K562 (cell line): Measurements from ENCODE around the gene CMTR1. TPM values are rescaled to one million over a fixed set of nuclear protein-coding genes. Genes with fewer than 3 reads are reported as not detected.

Experiments used
- ATAC-seq: fragments of 200-7000 bp; cut with Tn5 transposase; 3 replicates; pipeline ENCODE4 v1.9.1; 2020; ENCODE audit warnings: moderate library complexity
- BruUV-seq: library from RNA; stranded (reverse); fragments of 400-500 nt; replicated peaks from 2 replicates; lab custom pipeline; 2021; lab: Mats Ljungman, UMichigan
- CTCF ChIA-PET: fragments of 300-600 bp; formaldehyde crosslinking; extraction: SDS; loops from one replicate; lab custom pipeline; 2021; ENCODE audit warnings: low intra/inter-chr PET ratio; lab: Yijun Ruan, JAX
- POLR2A ChIA-PET: fragments of 300-600, 350-650 bp; sonication (Branson Sonifier 250); formaldehyde crosslinking; extraction: SDS; loops from one replicate; lab custom pipeline; 2021; ENCODE audit warnings: antibody characterized with exemption, inconsistent platforms; lab: Yijun Ruan, JAX
- DNase-seq, 4 experiments: peaks; one replicate each; pipeline versions ENCODE4 v3.0.0 to v3.0.0-alpha.2; 2011 to 2018; ENCODE audit warnings: low spot score in 3 of 4, mixed read lengths in 3 of 4; ENCODE audit errors: extremely low read depth in 1 of 4
- FAIRE-seq: peaks from 2 replicates; lab custom pipeline; 2011; peaks lifted over from hg19 to GRCh38; lab: Jason Lieb, UNC
- H2AFZ ChIP-seq: 2 replicates; pipeline ENCODE4 v1.6.0; 2011; ENCODE audit warnings: low read depth, low read length, control low read depth, inconsistent platforms
- H3K27ac ChIP-seq: fragments of 200-600 bp; 3 replicates; pipeline ENCODE4 v1.8.0; 2011; ENCODE audit warnings: low read depth, mild to moderate bottlenecking, control low read depth, inconsistent platforms, low read length, moderate library complexity, mixed read lengths; ENCODE audit errors: extremely low read depth
- H3K27me3 ChIP-seq, 2 experiments: fragments of 300-600 bp in 1 of 2; 2 replicates in 1 of 2; 3 replicates in 1 of 2; pipeline versions ENCODE4 v1.6.0 to v1.8.0; 2011; ENCODE audit warnings: inconsistent platforms in 2 of 2, low read length in 2 of 2, mild to moderate bottlenecking in 1 of 2, mixed read lengths in 1 of 2, moderate library complexity in 1 of 2; ENCODE audit not compliant: control insufficient read depth in 2 of 2, insufficient read depth in 2 of 2
- H3K36me3 ChIP-seq: fragments of 300-600 bp; 3 replicates; pipeline ENCODE4 v1.8.0; 2011; ENCODE audit warnings: mild to moderate bottlenecking, low read length, inconsistent platforms; ENCODE audit not compliant: control insufficient read depth, insufficient read depth
- H3K4me1 ChIP-seq, 2 experiments: fragments of 200-600 bp in 1 of 2; replicated peaks in 1 of 2; 2 replicates in 1 of 2; 3 replicates in 1 of 2; pipeline versions ENCODE4 v1.5.1 to v1.8.0; 2011; ENCODE audit warnings: inconsistent platforms in 2 of 2, low read length in 2 of 2, mild to moderate bottlenecking in 1 of 2, mixed read lengths in 1 of 2, moderate library complexity in 1 of 2; ENCODE audit not compliant: control insufficient read depth in 2 of 2, insufficient read depth in 2 of 2
- H3K4me2 ChIP-seq: 2 replicates; pipeline ENCODE4 v1.6.1; 2011; ENCODE audit warnings: low read length, control low read depth, inconsistent platforms, mixed read lengths; ENCODE audit not compliant: insufficient read depth
- H3K4me3 ChIP-seq: fragments of 200-600 bp; sonication (generic), shearing (Covaris generic); 2 replicates; pipeline ENCODE4 v1.5.1; 2016; ENCODE audit warnings: control low read depth, inconsistent platforms
- H3K79me2 ChIP-seq: fragments of 200-600 bp; 3 replicates; pipeline ENCODE4 v1.8.0; 2011; ENCODE audit warnings: low read length, inconsistent platforms; ENCODE audit not compliant: control insufficient read depth, insufficient read depth
- H3K9ac ChIP-seq, 2 experiments: 2 replicates each; pipeline versions ENCODE4 v1.6.0 to v1.6.1; 2011; ENCODE audit warnings: low read depth in 2 of 2, low read length in 2 of 2, control low read depth in 1 of 2, inconsistent platforms in 1 of 2, mild to moderate bottlenecking in 1 of 2, mixed read lengths in 1 of 2; ENCODE audit not compliant: insufficient read depth in 1 of 2
- H3K9me1 ChIP-seq: one replicate; pipeline ENCODE4 v1.6.0; 2011; ENCODE audit warnings: inconsistent platforms, mild to moderate bottlenecking, low read length, moderate library complexity; ENCODE audit not compliant: control insufficient read depth, insufficient read depth
- H3K9me3 ChIP-seq: replicated peaks from 2 replicates; pipeline ENCODE4 v1.5.1; 2011; ENCODE audit warnings: low read depth, low read length, inconsistent platforms; ENCODE audit not compliant: control insufficient read depth, insufficient read depth
- H4K20me1 ChIP-seq: replicated peaks from 2 replicates; pipeline ENCODE4 v1.6.1; 2011; ENCODE audit warnings: low read length, inconsistent platforms, mixed read lengths; ENCODE audit not compliant: control insufficient read depth, insufficient read depth
- ATF4 ChIP-seq: fragments of 450-650 bp; formaldehyde crosslinking; IDR thresholded peaks from 2 replicates; pipeline ENCODE4 v1.4.0; 2022; ENCODE audit warnings: mild to moderate bottlenecking, moderate library complexity
- BDP1 ChIP-seq: IDR thresholded peaks from 3 replicates; pipeline ENCODE4 v1.6.1; 2011; ENCODE audit not compliant: insufficient read length, insufficient read depth
- CAMTA2 ChIP-seq: fragments of 250-450 bp; sonication (Bioruptor Pico); conservative IDR thresholded peaks from 2 replicates; pipeline ENCODE4 v1.5.1; 2022
- CBX3 ChIP-seq, 2 experiments: IDR thresholded peaks; 1 replicate in 1 of 2; 2 replicates in 1 of 2; pipeline ENCODE4 v1.6.1; 2012; ENCODE audit warnings: inconsistent platforms in 2 of 2, low read length in 2 of 2, borderline replicate concordance in 1 of 2, control low read depth in 1 of 2
- GABPB1 ChIP-seq: sonication (generic); formaldehyde crosslinking; IDR thresholded peaks from 2 replicates; pipeline ENCODE4 v1.8.0; 2022; ENCODE audit warnings: mild to moderate bottlenecking, missing genetic modification reagents
- HDAC6 ChIP-seq: IDR thresholded peaks from 2 replicates; pipeline ENCODE4 v1.6.1; 2012; ENCODE audit warnings: low read depth, mild to moderate bottlenecking, control low read depth, inconsistent platforms, low read length, moderate library complexity
- HDGF ChIP-seq: fragments of 450-650 bp; IDR thresholded peaks from 2 replicates; pipeline ENCODE4 v1.6.1; 2016
- KAT8 ChIP-seq: fragments of 450-650 bp; IDR thresholded peaks from 2 replicates; pipeline ENCODE4 v1.6.1; 2016; ENCODE audit warnings: low read depth, mild to moderate bottlenecking
- KLF1 ChIP-seq: fragments of 450-650 bp; IDR thresholded peaks from 2 replicates; pipeline ENCODE4 v1.6.1; 2016; ENCODE audit warnings: missing genetic modification characterization, missing compliant biosample characterization
- L3MBTL2 ChIP-seq: fragments of 450-650 bp; IDR thresholded peaks from 2 replicates; pipeline ENCODE4 v1.6.1; 2016; ENCODE audit warnings: mild to moderate bottlenecking, moderate library complexity
- MED1 ChIP-seq: sonication (generic); formaldehyde crosslinking; IDR thresholded peaks from 2 replicates; pipeline ENCODE4 v1.8.1; 2023; ENCODE audit warnings: missing genetic modification reagents, borderline replicate concordance
- RBM25 ChIP-seq: fragments of 200-400 bp; formaldehyde crosslinking; IDR thresholded peaks from 2 replicates; pipeline ENCODE4 v1.6.1; 2018; ENCODE audit warnings: low read length, low read depth, moderate library complexity; ENCODE audit not compliant: severe bottlenecking
- TEAD2 ChIP-seq: fragments of 450-650 bp; IDR thresholded peaks from 2 replicates; pipeline ENCODE4 v1.6.1; 2016; ENCODE audit warnings: missing genetic modification characterization, control low read depth, missing compliant biosample characterization
- ZBTB17 ChIP-seq: fragments of 450-650 bp; formaldehyde crosslinking; IDR thresholded peaks from 2 replicates; pipeline ENCODE4 v1.4.0; 2020; ENCODE audit warnings: mild to moderate bottlenecking
- ZNF143 ChIP-seq: sonication (generic); formaldehyde crosslinking; IDR thresholded peaks from 2 replicates; pipeline ENCODE4 v1.9.0; 2022; ENCODE audit warnings: mild to moderate bottlenecking, missing genetic modification reagents
- ZNF224 ChIP-seq: sonication (generic); formaldehyde crosslinking; IDR thresholded peaks from 2 replicates; pipeline ENCODE4 v1.8.0; 2022; ENCODE audit warnings: mild to moderate bottlenecking, missing genetic modification reagents
- ZNF354B ChIP-seq: fragments of 250-450 bp; sonication (Bioruptor Pico); IDR thresholded peaks from 2 replicates; pipeline ENCODE4 v1.4.0; 2020
- ZNF507 ChIP-seq: conservative IDR thresholded peaks from 2 replicates; pipeline ENCODE4 v1.6.1; 2017; ENCODE audit warnings: missing genetic modification characterization, missing compliant biosample characterization
- ZNF589 ChIP-seq: fragments of 200-800 bp; sonication (Bioruptor generic); IDR thresholded peaks from 2 replicates; pipeline ENCODE4 v1.6.1; 2016; ENCODE audit warnings: low read depth, missing genetic modification characterization, missing compliant biosample characterization
- in situ Hi-C: fragments of 300-500 bp; cut with MboI; formaldehyde crosslinking; loops from 4 replicates; pipeline ENCODE4 v1.15.0; 2018; ENCODE audit warnings: inconsistent platforms, mixed read lengths
- intact Hi-C: fragments of 100-400 bp; cut with micrococcal nuclease; formaldehyde crosslinking; loops from 2 replicates; pipeline ENCODE4 v1.14.2; 2022
- polyA plus RNA-seq, 8 experiments: library from polyadenylated mRNA; depleted of rRNA in 4 of 8; stranded (reverse) in 5 of 8; unstranded in 3 of 8; fragments of >200 nt; fragmentation: Nextera tagmentation in 2 of 8; fragmentation: Illumina TruSeq in 1 of 8; extraction: Ambion mirVana in 2 of 8; extraction: Trizol in 1 of 8; gene quantifications; 2 replicates each; pipeline versions ENCODE4 v1.2.1 to v1.2.3, GENCODE V29; 2011 to 2014; ENCODE audit warnings: inconsistent platforms in 1 of 8, missing spikeins in 1 of 8
- total RNA-seq, 7 experiments: library from RNA; depleted of rRNA in 6 of 7; stranded (reverse); fragments of >200 nt in 6 of 7; fragmentation: Illumina TruSeq in 2 of 7; extraction: Trizol in 2 of 7; gene quantifications; 2 replicates each; pipeline versions ENCODE4 v1.2.1 to v1.2.3, GENCODE V29; 2011 to 2021; ENCODE audit warnings: low replicate concordance in 1 of 7
- TF ChIP-seq, protein P1 (sequence below): fragments of 450-650 bp; IDR thresholded peaks from 2 replicates; pipeline ENCODE4 v1.6.1; 2017; ENCODE audit warnings: mild to moderate bottlenecking, moderate library complexity
- TF ChIP-seq, protein P2 (sequence below): sonication (generic); formaldehyde crosslinking; IDR thresholded peaks from 2 replicates; pipeline ENCODE4 v1.5.0; 2020; ENCODE audit warnings: missing genetic modification reagents
- TF ChIP-seq, protein P3 (sequence below): sonication (generic); formaldehyde crosslinking; IDR thresholded peaks from 2 replicates; pipeline ENCODE4 v1.8.1; 2023; ENCODE audit warnings: mild to moderate bottlenecking, missing genetic modification reagents

CMTR1 gene
- total and polyA plus RNA-seq, 9 of the 15 experiments (the other 6 are each of a cell fraction or from before 2014, with no cell fraction given): 2.9 to 63.5 (median 49.5) TPM

GRCh38 chr6:37467718-37468117, 34.7 kb downstream of the CMTR1 start:
- Histone ChIP-seq H2AFZ (no peak overlapping the region), H3K27ac (no peak overlapping the region), H3K4me2 (no peak overlapping the region), H3K9ac (no peak overlapping the region), H3K79me2 (no peaks in the 10 kb centered on the region), H3K9me1 (no peaks in the 10 kb centered on the region), H3K4me3 (no peak overlapping the region), H3K27me3 (no peaks in the 10 kb centered on the region), H4K20me1 (0 out of 2 replicates have a peak, but pooled peaks cover 8% of the 10 kb centered on the region), H3K9me3 (no peaks in the 10 kb centered on the region), H3K4me1 (no peaks in the 10 kb centered on the region), H3K36me3 (peaks cover 53% of the 10 kb centered on the region)
- no peak for DNase-seq
- in situ Hi-C loops (no loop called here), intact Hi-C loops (no loop called here)
- CTCF ChIA-PET: no interaction called here
- TF ChIP-seq BDP1 (no peak), ZNF224 (CRISPR knock-in tag) (no peak), L3MBTL2 (no peak), ATF4 (CRISPR knock-in tag) (no peak), CAMTA2 (CRISPR knock-in tag) (no peak), KAT8 (no peak), ZBTB17 (CRISPR knock-in tag) (no peak), GABPB1 (CRISPR knock-in tag) (no peak), ZNF143 (CRISPR knock-in tag) (no peak), MED1 (CRISPR knock-in tag) (no peak), KLF1 (tag) (no peak), RBM25 (peak; percentile 10), CBX3 (IDR thresholded peaks at IDR 0.05; ENCODE audit: borderline replicate concordance in 1 of 2, low read length in 2 of 2) (0 out of 3 replicates have a peak, but pooled peaks of 1 of the 2 experiments have one; percentile 28), TEAD2 (tag) (no peak), ZNF354B (CRISPR knock-in tag) (peak; percentile 96), HDAC6 (no peak), ZNF507 (tag) (peak; percentile 99), HDGF (no peak), ZNF589 (CRISPR knock-in tag) (no peak)
- TF ChIP-seq, protein P1, sequence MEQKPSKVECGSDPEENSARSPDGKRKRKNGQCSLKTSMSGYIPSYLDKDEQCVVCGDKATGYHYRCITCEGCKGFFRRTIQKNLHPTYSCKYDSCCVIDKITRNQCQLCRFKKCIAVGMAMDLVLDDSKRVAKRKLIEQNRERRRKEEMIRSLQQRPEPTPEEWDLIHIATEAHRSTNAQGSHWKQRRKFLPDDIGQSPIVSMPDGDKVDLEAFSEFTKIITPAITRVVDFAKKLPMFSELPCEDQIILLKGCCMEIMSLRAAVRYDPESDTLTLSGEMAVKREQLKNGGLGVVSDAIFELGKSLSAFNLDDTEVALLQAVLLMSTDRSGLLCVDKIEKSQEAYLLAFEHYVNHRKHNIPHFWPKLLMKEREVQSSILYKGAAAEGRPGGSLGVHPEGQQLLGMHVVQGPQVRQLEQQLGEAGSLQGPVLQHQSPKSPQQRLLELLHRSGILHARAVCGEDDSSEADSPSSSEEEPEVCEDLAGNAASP: no peak
- TF ChIP-seq, protein P2, sequence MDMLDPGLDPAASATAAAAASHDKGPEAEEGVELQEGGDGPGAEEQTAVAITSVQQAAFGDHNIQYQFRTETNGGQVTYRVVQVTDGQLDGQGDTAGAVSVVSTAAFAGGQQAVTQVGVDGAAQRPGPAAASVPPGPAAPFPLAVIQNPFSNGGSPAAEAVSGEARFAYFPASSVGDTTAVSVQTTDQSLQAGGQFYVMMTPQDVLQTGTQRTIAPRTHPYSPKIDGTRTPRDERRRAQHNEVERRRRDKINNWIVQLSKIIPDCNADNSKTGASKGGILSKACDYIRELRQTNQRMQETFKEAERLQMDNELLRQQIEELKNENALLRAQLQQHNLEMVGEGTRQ: no peak
- TF ChIP-seq, protein P3, sequence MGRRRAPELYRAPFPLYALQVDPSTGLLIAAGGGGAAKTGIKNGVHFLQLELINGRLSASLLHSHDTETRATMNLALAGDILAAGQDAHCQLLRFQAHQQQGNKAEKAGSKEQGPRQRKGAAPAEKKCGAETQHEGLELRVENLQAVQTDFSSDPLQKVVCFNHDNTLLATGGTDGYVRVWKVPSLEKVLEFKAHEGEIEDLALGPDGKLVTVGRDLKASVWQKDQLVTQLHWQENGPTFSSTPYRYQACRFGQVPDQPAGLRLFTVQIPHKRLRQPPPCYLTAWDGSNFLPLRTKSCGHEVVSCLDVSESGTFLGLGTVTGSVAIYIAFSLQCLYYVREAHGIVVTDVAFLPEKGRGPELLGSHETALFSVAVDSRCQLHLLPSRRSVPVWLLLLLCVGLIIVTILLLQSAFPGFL (CRISPR knock-in tag): no peak
- ATAC-seq: no peak
- no peak for FAIRE-seq
- POLR2A ChIA-PET: interaction anchor here (1.0 kb wide), 1 partner anchor 12 kb away, joined by 6 read pairs; no protein-coding TSS in a partner anchor
- BruUV-seq: no TSS peak
